ENCODE measurements around the gene CCDC69. TPM values are rescaled to one million over a fixed set of nuclear protein-coding genes. Genes with fewer than 3 reads are reported as not detected.
A peak's percentile ranks its signal among the peaks of the same experiment; 100 is the strongest.
"Not testable (repeated sequence)": the region's sequence is repeated elsewhere in the genome, so short reads cannot be mapped to it uniquely, and the experiment has no call there.

CCDC69 gene
- total RNA-seq, 2 experiments from 2014 or later = 87.6 to 92.7 TPM

DNA sequence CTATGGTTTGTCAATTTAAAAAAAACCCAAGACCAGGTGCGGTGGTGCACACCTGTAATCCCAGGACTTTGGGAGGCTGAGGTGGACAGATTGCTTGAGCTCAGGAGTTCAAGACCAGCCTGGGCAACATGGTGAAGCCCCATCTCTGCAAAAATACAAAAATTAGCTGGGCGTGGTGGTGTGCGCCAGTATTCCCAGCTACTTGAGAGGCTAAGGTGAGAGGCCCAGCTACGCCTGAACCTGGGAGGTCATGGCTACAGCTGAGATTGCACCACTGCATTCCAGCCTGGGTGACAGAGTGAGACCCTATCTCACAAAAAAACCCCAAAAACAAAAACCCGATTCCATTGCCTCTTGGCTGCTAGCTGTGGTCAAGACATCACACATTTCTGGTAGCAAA is 31.1 kb upstream of the CCDC69 start:
- H3K27me3 Mint-ChIP-seq (ENCODE audit: low read depth); H3K4me3 Mint-ChIP-seq; H3K9me3 Mint-ChIP-seq (ENCODE audit: insufficient read depth); ATAC-seq; H3K36me3 Mint-ChIP-seq (ENCODE audit: low read depth); H3K27ac Mint-ChIP-seq; POLR2A ChIA-PET; DNase-seq: not testable (repeated sequence)
- peaks cover 39% of the 10 kb centered on the region for H3K4me1 Mint-ChIP-seq (ENCODE audit: low read depth)
- CTCF ChIA-PET = interaction anchor here (1.8 to 3.0 kb wide), 2 partner anchors 61 to 90 kb away, joined by 4 to 12 read pairs; no protein-coding TSS in a partner anchor

- H3K4me3 Mint-ChIP-seq = no peak overlapping the region
- ChIA-PET CTCF (interaction anchor here (1.8 to 3.0 kb wide), 2 partner anchors 62 to 89 kb away, joined by 4 to 12 read pairs; no protein-coding TSS in a partner anchor), POLR2A (no interaction called here)
- H3K4me1 Mint-ChIP-seq (ENCODE audit: low read depth) = peaks cover 39% of the 10 kb centered on the region
- no peaks in the 10 kb centered on the region for H3K27me3 Mint-ChIP-seq (ENCODE audit: low read depth)
- no peaks in the 10 kb centered on the region for H3K9me3 Mint-ChIP-seq (ENCODE audit: insufficient read depth)
- H3K36me3 Mint-ChIP-seq (ENCODE audit: low read depth) = peaks cover 4% of the 10 kb centered on the region
- H3K27ac Mint-ChIP-seq = no peak overlapping the region
- DNase-seq (no peak), ATAC-seq (no peak)
Measured at GRCh38 chr5:151254556-151254955, 30.7 kb upstream of the CCDC69 start.

DNA sequence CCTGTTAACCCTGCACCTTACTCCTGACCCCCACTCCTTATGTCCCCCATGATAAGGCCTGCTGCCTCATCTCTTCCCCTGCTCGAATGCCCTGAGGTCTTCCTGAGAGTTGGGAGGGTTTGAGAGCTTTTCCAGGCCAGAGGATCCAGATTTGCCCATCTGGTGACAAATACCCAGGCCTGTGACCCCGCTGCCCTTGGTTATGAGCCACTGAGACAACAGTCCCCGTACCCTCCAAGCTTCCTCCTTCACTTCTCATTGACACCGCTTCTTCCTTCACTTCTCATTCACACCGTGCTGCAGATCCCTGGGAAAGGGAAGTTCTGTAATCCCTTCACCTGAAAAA is 29.7 kb upstream of the CCDC69 start:
- Mint-ChIP-seq H3K9me3 (ENCODE audit: insufficient read depth) (no peaks in the 10 kb centered on the region), H3K27me3 (ENCODE audit: low read depth) (no peaks in the 10 kb centered on the region), H3K4me3 (peak overlapping the region; percentile 88), H3K36me3 (ENCODE audit: low read depth) (peaks cover 4% of the 10 kb centered on the region), H3K27ac (peak overlapping the region; percentile 3), H3K4me1 (ENCODE audit: low read depth) (peaks cover 39% of the 10 kb centered on the region)
- ChIA-PET CTCF (interaction anchor here (1.8 to 3.0 kb wide), 2 partner anchors 63 to 88 kb away, joined by 4 to 12 read pairs; no protein-coding TSS in a partner anchor), POLR2A (interaction anchor here (1.4 to 2.3 kb wide), 2 partner anchors 40 to 103 kb away, joined by 3 to 11 read pairs; no protein-coding TSS in a partner anchor)
- DNase-seq = no peak
- no peak for ATAC-seq

DNA sequence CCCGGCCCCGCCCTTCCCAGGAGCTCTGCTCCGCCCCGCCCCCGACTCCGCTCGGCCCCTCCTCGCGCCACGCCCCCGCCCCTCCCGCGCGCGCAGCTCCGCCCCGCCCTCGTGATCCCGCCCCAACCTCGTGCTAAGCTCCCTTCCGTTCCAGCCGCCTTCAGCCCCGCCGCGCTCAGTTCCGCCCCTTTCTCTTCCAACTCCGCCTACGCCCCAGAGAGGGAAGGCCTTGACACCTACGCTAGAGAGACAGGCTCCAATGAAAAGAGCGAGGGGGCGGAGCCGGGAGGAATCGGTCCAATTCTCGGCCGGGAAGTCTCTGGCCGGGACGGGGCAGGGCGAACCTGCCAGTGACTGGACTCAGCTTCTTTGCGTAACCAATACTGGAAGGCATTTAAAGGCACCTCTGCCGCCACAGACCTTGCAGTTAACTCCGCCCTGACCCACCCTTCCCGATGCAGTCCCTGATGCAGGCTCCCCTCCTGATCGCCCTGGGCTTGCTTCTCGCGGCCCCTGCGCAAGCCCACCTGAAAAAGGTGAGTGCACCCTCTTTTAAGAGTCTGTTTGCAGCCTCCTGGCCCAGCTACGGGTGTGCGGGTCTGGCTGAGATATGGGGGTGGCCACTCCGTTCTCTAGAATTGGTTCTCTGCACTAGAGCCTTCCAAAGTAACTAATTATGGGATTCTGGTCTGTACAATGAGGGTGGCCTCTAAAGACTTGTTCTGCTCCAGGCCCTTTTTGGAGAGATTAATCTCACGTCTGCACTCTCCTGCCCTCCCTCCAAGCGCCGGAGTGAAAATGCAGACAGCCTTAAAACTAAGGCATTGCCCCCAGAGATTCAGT is 29.1 kb upstream of the CCDC69 start, which contains the start of gene GM2A:
GM2A (plus strand) TSS at position 424 of the 843 bp plus-strand sequence; CDS start at position 456, 32 bp downstream.
- Mint-ChIP-seq H3K36me3 (ENCODE audit: low read depth) (peaks cover 4% of the 10 kb centered on the region), H3K9me3 (ENCODE audit: insufficient read depth) (no peaks in the 10 kb centered on the region), H3K4me1 (ENCODE audit: low read depth) (peaks cover 39% of the 10 kb centered on the region), H3K4me3 (peak within 1 kb of the TSS; percentile 88), H3K27me3 (ENCODE audit: low read depth) (no peaks in the 10 kb centered on the region), H3K27ac (peak within 1 kb of the TSS; percentile 93)
- ChIA-PET CTCF (interaction anchor here (0.9 to 3.1 kb wide), 11 partner anchors 12 to 406 kb away, joined by 3 to 23 read pairs (median 6); partner anchors contain the start of genes CCDC69 and SLC36A1), POLR2A (interaction anchor here (0.5 to 2.3 kb wide), 10 partner anchors 18 to 1017 kb away, joined by 3 to 11 read pairs (median 4); partner anchors contain the start of genes ANXA6 and CCDC69)
- peak; percentile 99 for DNase-seq
- peak; percentile 98 for ATAC-seq

- peak overlapping the region; percentile 15 for H3K4me3 Mint-ChIP-seq
- ChIA-PET CTCF (interaction anchor here (1.0 to 3.1 kb wide), 5 partner anchors 13 to 126 kb away, joined by 3 to 23 read pairs (median 6); partner anchors contain the start of gene CCDC69), POLR2A (interaction anchor here (1.4 to 2.3 kb wide), 4 partner anchors 28 to 200 kb away, joined by 3 to 11 read pairs (median 6); partner anchors contain the start of gene CCDC69)
- DNase-seq = no peak
- no peak for ATAC-seq
- peaks cover 4% of the 10 kb centered on the region for H3K36me3 Mint-ChIP-seq (ENCODE audit: low read depth)
- peak overlapping the region; percentile 93 for H3K27ac Mint-ChIP-seq
- no peaks in the 10 kb centered on the region for H3K27me3 Mint-ChIP-seq (ENCODE audit: low read depth)
- peaks cover 39% of the 10 kb centered on the region for H3K4me1 Mint-ChIP-seq (ENCODE audit: low read depth)
- no peaks in the 10 kb centered on the region for H3K9me3 Mint-ChIP-seq (ENCODE audit: insufficient read depth)
Measured at GRCh38 chr5:151251621-151252020, 27.7 kb upstream of the CCDC69 start.

GRCh38 chr5:151251001-151251551 is 27.2 kb upstream of the CCDC69 start:
- peaks cover 4% of the 10 kb centered on the region for H3K36me3 Mint-ChIP-seq (ENCODE audit: low read depth)
- peaks cover 39% of the 10 kb centered on the region for H3K4me1 Mint-ChIP-seq (ENCODE audit: low read depth)
- H3K4me3 Mint-ChIP-seq = peak overlapping the region; percentile 32
- H3K27ac Mint-ChIP-seq = peak overlapping the region; percentile 4
- ATAC-seq (no peak), DNase-seq (peak; percentile 50)
- H3K9me3 Mint-ChIP-seq (ENCODE audit: insufficient read depth) = no peaks in the 10 kb centered on the region
- H3K27me3 Mint-ChIP-seq (ENCODE audit: low read depth) = no peaks in the 10 kb centered on the region
- POLR2A ChIA-PET = no interaction called here
- CTCF ChIA-PET = interaction anchor here (0.7 to 3.1 kb wide), 5 partner anchors 13 to 110 kb away, joined by 3 to 23 read pairs (median 6); partner anchors contain the start of gene CCDC69

DNA sequence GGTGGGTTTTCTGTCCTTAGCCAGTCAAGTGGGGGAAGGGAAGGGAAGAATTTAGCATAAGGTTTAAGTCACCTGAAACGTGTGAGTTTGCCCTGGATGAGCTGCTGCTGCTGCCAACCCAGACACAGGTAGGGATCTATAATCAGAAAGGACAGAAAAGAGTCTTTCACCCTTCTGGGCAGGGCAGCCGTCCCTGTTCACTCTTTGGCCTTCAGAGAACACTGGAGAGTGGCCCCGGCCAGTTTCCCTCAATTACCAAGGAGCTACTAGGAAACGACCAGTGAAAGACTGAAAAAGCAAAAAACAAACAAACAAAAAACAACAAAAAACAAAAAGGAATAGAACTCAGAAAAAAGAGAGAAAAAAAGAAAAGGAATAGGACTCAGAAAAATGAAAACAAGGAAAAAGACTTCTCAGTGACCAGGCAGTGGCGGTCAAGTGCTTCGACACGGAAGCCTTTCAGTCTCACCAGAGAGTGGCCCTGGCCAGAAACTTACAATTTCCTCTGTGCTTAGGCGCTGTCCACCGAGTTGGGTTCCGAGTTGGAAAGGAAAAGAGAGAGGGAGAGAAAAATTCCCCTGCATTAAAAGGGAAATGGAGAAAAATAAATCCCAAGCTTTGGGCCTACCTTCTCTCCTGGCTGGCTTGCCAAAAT is 26.6 kb upstream of the CCDC69 start:
- ChIA-PET POLR2A (no interaction called here), CTCF (interaction anchor here (0.7 to 3.1 kb wide), 2 partner anchors 12 to 109 kb away, joined by 3 to 23 read pairs; no protein-coding TSS in a partner anchor)
- Mint-ChIP-seq H3K27me3 (ENCODE audit: low read depth) (no peaks in the 10 kb centered on the region), H3K27ac (peak overlapping the region; percentile 23), H3K4me3 (peak overlapping the region; percentile 32), H3K9me3 (ENCODE audit: insufficient read depth) (no peaks in the 10 kb centered on the region), H3K36me3 (ENCODE audit: low read depth) (peaks cover 4% of the 10 kb centered on the region), H3K4me1 (ENCODE audit: low read depth) (peaks cover 38% of the 10 kb centered on the region)
- ATAC-seq = no peak
- no peak for DNase-seq

DNA sequence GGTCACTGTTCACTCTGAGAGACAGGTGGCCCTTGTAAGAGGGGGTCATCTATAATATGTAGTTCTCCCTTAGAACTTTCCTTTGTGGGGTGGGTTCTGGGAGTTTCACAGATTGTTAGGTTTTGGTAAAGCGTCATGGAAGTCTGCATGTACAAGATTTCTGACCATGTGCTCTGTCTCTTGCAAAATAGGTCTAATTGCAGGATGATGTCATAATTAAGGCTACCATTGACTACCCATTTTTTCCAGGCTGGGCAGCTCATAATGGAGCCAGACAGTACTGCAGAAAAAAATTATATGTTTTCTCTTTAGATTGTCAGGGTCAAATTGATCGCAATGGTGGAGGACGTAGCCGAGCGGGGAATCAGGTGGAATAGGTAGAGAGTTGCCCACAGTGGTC is 25.4 kb upstream of the CCDC69 start:
- H3K9me3 Mint-ChIP-seq (ENCODE audit: insufficient read depth) = no peaks in the 10 kb centered on the region
- no peaks in the 10 kb centered on the region for H3K27me3 Mint-ChIP-seq (ENCODE audit: low read depth)
- no peak for ATAC-seq
- no peak overlapping the region for H3K4me3 Mint-ChIP-seq
- H3K36me3 Mint-ChIP-seq (ENCODE audit: low read depth) = peaks cover 4% of the 10 kb centered on the region
- ChIA-PET POLR2A (no interaction called here), CTCF (no interaction called here)
- no peak overlapping the region for H3K27ac Mint-ChIP-seq
- peaks cover 40% of the 10 kb centered on the region for H3K4me1 Mint-ChIP-seq (ENCODE audit: low read depth)
- DNase-seq = no peak

GRCh38 chr5:151248651-151249050 is 24.8 kb upstream of the CCDC69 start:
- ChIA-PET CTCF (no interaction called here), POLR2A (no interaction called here)
- Mint-ChIP-seq H3K4me3 (no peak overlapping the region), H3K27me3 (ENCODE audit: low read depth) (no peaks in the 10 kb centered on the region), H3K4me1 (ENCODE audit: low read depth) (peaks cover 41% of the 10 kb centered on the region), H3K27ac (no peak overlapping the region), H3K36me3 (ENCODE audit: low read depth) (peaks cover 4% of the 10 kb centered on the region), H3K9me3 (ENCODE audit: insufficient read depth) (no peaks in the 10 kb centered on the region)
- ATAC-seq = no peak
- no peak for DNase-seq

DNA sequence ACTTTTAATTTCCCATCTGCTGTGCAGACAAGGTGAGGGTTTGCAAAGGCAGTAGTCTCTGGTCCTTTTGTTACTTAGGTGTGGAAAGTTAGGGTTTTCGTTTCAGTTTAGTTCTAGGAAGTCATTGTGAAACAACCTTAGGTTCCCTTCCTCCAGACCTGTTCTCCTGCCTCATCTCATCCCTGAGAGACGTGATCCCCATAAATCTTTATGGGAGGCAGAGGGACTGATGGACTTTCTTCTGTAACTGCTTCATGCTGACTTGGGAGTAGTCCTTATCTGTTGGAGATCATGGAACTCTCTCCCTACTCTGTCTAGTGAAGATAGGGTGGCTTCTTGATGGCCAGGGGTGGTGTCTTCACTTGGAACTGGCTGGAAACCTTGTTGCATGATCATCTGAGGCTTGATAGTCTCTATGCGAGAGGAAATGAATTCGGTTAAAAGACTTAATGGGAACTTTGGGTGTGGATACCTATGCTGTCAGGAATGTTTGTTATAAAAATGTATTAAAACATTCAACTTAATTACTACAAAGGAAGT is 21.9 kb upstream of the CCDC69 start:
- no peak overlapping the region for H3K4me3 Mint-ChIP-seq
- H3K4me1 Mint-ChIP-seq (ENCODE audit: low read depth) = peaks cover 26% of the 10 kb centered on the region
- peaks cover 4% of the 10 kb centered on the region for H3K36me3 Mint-ChIP-seq (ENCODE audit: low read depth)
- CTCF ChIA-PET = no interaction called here
- no peaks in the 10 kb centered on the region for H3K27me3 Mint-ChIP-seq (ENCODE audit: low read depth)
- H3K27ac Mint-ChIP-seq = no peak overlapping the region
- ATAC-seq (no peak), DNase-seq (no peak)
- POLR2A ChIA-PET = no interaction called here
- no peaks in the 10 kb centered on the region for H3K9me3 Mint-ChIP-seq (ENCODE audit: insufficient read depth)

- no peak overlapping the region for H3K27ac Mint-ChIP-seq
- H3K36me3 Mint-ChIP-seq (ENCODE audit: low read depth) = no peaks in the 10 kb centered on the region
- H3K9me3 Mint-ChIP-seq (ENCODE audit: insufficient read depth) = no peaks in the 10 kb centered on the region
- CTCF ChIA-PET = no interaction called here
- H3K4me1 Mint-ChIP-seq (ENCODE audit: low read depth) = peaks cover 25% of the 10 kb centered on the region
- no peaks in the 10 kb centered on the region for H3K27me3 Mint-ChIP-seq (ENCODE audit: low read depth)
- ATAC-seq (no peak), DNase-seq (no peak)
- H3K4me3 Mint-ChIP-seq = no peak overlapping the region
- POLR2A ChIA-PET = no interaction called here
Measured at GRCh38 chr5:151244206-151244605, 20.3 kb upstream of the CCDC69 start.

Measured in activated CD8-positive, alpha-beta T cell treated with anti-CD3 and anti-CD28 coated beads, Interleukin-2, amount 10 ng/mL, durations not matched to agents 7 days and 5 days (primary cell).